Occipital lobe (tissue), 3 donors: Measurements from ENCODE around the gene LRRC37A2. TPM values are rescaled to one million over a fixed set of nuclear protein-coding genes. Genes with fewer than 3 reads are reported as not detected.
"Not testable (repeated sequence)": the region's sequence is repeated elsewhere in the genome, so short reads cannot be mapped to it uniquely, and the experiment has no call there.

ENCODE experiments used
- DNase-seq: peaks from one replicate; lab custom pipeline; 2025; lab: John Stamatoyannopoulos, UW
- small RNA-seq: library from RNA; depleted of rRNA; stranded (forward); fragments of <200 nt; gene quantifications from one replicate; pipeline ENCODE3, GENCODE V24; 2014
- total RNA-seq: library from RNA; depleted of rRNA; stranded (reverse); fragments of >200 nt; gene quantifications from one replicate; pipeline ENCODE4 v1.2.3, GENCODE V29; 2014

Gene LRRC37A2
- total RNA-seq, 1 donor from 2014 or later = 7.6 TPM

- not testable (repeated sequence) for DNase-seq
These were observed 86.2 kb downstream of the LRRC37A2 start for GRCh38 chr17:46598344-46598931.

- not testable (repeated sequence) for DNase-seq
These were observed 88.5 kb downstream of the LRRC37A2 start for GRCh38 chr17:46600767-46601166.

- DNase-seq = not testable (repeated sequence)
These were observed 90.9 kb downstream of the LRRC37A2 start for GRCh38 chr17:46603125-46603524.

Small RNA genes lying within 50 kb of the gene (small RNA-seq; reads per million reads assigned to genes)
- not detected for gene RN7SL199P

Other genes with a start within 250 kb of the LRRC37A2 start
- gene LRRC37A, start 217.3 kb upstream of the LRRC37A2 start, total RNA-seq = 3.9 TPM
- gene ARL17B, start 150.7 kb upstream of the LRRC37A2 start, total RNA-seq = 15.3 TPM
- 10.9 TPM for gene ARL17A, start 67.2 kb downstream of the LRRC37A2 start, total RNA-seq
- gene NSF, start 78.2 kb downstream of the LRRC37A2 start, total RNA-seq = 64.6 TPM